ENCODE measurements around the gene MBNL3. TPM values are rescaled to one million over a fixed set of nuclear protein-coding genes. Genes with fewer than 3 reads are reported as not detected.
A peak's percentile ranks its signal among the peaks of the same experiment; 100 is the strongest.

Gene MBNL3, protein sequence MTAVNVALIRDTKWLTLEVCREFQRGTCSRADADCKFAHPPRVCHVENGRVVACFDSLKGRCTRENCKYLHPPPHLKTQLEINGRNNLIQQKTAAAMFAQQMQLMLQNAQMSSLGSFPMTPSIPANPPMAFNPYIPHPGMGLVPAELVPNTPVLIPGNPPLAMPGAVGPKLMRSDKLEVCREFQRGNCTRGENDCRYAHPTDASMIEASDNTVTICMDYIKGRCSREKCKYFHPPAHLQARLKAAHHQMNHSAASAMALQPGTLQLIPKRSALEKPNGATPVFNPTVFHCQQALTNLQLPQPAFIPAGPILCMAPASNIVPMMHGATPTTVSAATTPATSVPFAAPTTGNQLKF
- 10 to 100 TPM; 14.5 to 18.6 (median 17.0) TPM for total RNA-seq

DNA sequence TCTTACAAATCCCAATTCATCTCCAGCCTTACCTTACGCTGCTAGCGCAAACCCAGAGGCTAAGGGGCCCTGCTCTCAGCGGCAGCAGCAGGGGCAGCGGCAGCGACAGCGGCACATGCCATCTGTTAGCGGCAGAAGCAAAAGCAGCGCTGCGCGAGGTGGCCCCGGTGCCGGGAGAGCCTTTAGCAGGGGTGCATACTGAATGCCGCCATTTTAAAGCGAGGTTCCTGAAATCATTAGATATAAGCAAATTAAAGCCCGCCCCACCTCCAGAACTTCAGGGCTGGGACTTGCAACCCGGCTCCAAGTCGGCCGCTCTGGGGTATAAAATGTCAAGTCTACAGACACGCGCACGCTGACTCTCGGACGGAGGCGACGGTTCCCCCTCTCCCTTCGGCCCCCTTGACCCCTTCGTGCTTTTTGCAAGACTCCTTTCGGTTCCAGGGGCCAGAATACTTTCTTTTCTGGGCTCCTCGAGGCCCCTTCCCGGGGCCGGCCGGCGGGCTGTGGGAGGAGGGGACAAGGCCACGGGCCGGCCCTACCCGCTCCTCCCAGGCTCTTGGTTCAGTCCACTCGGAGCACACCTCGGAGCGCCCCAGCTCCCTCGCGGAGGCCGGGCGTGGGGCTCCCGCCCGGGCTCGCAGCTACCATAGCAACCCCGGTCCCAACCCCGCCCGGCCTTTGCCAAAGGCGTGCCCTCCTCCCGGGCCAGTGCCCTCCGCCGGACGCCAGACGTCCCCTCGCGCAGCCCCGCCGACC lies at the start of gene MBNL3:
Gene MBNL3 (minus strand): TSS at position 220 of the 759 bp plus-strand sequence. CDS start 49,427 bp downstream, outside the sequence.
- Mint-ChIP-seq H3K27me3 (ENCODE audit: low read depth) (no peaks in the 10 kb centered on the region), H3K4me3 (peak within 1 kb of the TSS; percentile 95), H3K9me3 (no peaks in the 10 kb centered on the region), H3K36me3 (ENCODE audit: insufficient read depth) (no peaks in the 10 kb centered on the region), H3K4me1 (ENCODE audit: low read depth) (peaks cover 51% of the 10 kb centered on the region)
- DNase-seq (peak; percentile 56), ATAC-seq (peak; percentile 65 to 73)

DNA sequence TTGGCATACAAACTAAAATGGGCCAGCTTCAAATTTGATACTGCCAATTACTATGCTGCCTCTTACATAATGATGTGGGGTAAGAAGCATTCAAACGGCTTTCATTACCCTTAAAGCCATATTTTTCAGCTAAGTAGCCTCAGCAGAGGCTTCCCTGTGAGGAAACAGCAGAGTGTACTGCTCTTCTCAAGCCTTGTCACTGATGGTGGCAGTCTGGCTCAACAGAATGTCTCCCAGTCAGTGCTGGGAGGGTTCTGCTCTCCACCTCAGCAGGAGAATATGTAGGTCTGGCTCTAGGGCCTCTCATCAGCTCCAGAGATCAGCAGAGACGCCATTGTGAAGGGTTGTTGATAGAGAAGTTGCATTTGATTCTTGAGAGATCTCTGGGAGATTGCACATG lies 44.6 kb upstream of the MBNL3 start:
- ATAC-seq (no peak), DNase-seq (no peak)
- Mint-ChIP-seq H3K9me3 (no peaks in the 10 kb centered on the region), H3K36me3 (ENCODE audit: insufficient read depth) (no peaks in the 10 kb centered on the region), H3K4me3 (no peak overlapping the region), H3K27me3 (ENCODE audit: low read depth) (no peaks in the 10 kb centered on the region), H3K4me1 (ENCODE audit: low read depth) (no peaks in the 10 kb centered on the region)

DNA sequence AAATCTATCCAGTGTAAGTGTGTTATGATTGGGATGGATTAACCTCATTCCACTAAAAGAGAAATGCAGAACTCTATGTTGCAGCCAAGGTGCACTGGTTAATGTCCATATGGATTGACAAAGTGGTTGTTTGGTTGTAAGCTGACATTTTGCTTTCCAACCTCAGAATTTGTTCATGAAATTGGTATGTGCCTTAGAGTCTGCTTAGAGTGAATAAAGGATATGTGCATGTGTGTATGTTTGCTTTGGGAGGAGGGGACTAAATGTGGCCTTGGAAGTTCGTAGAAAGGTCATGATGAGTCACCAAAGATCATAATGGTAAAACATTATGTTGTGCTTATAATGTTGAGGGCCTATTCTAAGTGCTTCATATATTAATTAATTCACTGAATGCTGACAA lies 44.1 kb upstream of the MBNL3 start:
- Mint-ChIP-seq H3K4me3 (no peak overlapping the region), H3K9me3 (no peaks in the 10 kb centered on the region), H3K27me3 (ENCODE audit: low read depth) (no peaks in the 10 kb centered on the region), H3K4me1 (ENCODE audit: low read depth) (no peaks in the 10 kb centered on the region), H3K36me3 (ENCODE audit: insufficient read depth) (no peaks in the 10 kb centered on the region)
- ATAC-seq: no peak
- DNase-seq: no peak

DNA sequence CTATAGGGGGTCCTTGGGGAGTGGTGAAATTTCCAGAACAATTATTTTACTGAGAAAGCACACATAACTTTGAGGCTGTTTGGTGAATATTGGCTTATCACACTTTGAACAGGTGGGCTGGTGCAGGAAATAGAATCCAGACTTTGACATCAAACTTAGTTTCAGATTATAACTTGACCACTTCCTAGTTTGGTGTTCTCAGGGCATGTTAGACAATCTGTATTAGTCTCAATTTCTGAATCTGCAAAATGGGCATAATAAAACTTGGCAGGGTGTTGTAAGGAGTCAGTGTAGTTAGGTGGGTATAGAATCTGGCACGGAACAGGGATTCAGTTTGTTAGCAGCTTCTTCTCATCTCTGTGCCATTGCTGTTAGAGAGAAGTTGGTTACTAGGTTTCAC lies 43.3 kb upstream of the MBNL3 start:
- DNase-seq (no peak), ATAC-seq (no peak)
- Mint-ChIP-seq H3K4me1 (ENCODE audit: low read depth) (no peaks in the 10 kb centered on the region), H3K36me3 (ENCODE audit: insufficient read depth) (no peaks in the 10 kb centered on the region), H3K9me3 (no peaks in the 10 kb centered on the region), H3K27me3 (ENCODE audit: low read depth) (no peaks in the 10 kb centered on the region), H3K4me3 (no peak overlapping the region)

DNA sequence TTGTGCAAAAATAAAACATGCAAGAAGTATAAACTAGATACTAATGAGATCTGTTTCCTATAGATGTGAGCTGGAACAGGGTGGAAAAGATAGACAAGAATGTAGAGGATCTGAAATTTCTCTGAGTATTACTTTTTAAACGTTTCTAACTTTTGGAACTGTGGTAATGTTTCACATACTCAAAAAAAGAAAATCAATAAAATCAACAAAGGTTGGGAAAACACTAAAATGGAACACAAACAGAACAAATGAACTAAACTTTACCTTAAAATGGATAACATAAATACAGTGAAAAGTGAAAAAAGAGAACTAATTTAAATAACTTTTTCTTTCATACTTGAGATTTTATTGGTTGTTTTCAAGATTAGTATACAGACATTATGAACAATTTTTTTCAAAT lies 32.0 kb upstream of the MBNL3 start:
- no peaks in the 10 kb centered on the region for H3K27me3 Mint-ChIP-seq (ENCODE audit: low read depth)
- no peak for DNase-seq
- H3K4me3 Mint-ChIP-seq: no peak overlapping the region
- no peaks in the 10 kb centered on the region for H3K4me1 Mint-ChIP-seq (ENCODE audit: low read depth)
- no peak for ATAC-seq
- no peaks in the 10 kb centered on the region for H3K9me3 Mint-ChIP-seq
- no peaks in the 10 kb centered on the region for H3K36me3 Mint-ChIP-seq (ENCODE audit: insufficient read depth)

DNA sequence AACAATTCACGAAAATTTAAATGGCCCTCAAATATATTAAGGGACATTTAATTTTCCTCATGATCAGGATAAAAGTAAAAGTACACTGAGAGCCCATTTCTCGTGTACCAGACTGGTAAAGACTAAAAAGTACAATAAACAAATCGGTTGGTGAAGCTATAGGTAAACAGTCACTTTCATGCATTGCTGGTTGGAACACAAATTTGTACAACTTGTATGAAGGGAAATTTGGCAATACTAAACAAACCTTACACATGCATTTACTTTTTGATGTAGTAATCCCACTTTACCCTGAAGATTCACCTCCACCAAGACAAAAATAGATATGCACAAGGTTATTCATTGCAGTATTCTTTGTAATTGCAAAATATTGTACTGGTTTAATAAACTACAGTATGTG lies 31.4 kb upstream of the MBNL3 start:
- no peak for ATAC-seq
- no peak for DNase-seq
- no peak overlapping the region for H3K4me3 Mint-ChIP-seq
- no peaks in the 10 kb centered on the region for H3K36me3 Mint-ChIP-seq (ENCODE audit: insufficient read depth)
- H3K9me3 Mint-ChIP-seq: no peaks in the 10 kb centered on the region
- no peaks in the 10 kb centered on the region for H3K27me3 Mint-ChIP-seq (ENCODE audit: low read depth)
- H3K4me1 Mint-ChIP-seq (ENCODE audit: low read depth): no peaks in the 10 kb centered on the region

DNA sequence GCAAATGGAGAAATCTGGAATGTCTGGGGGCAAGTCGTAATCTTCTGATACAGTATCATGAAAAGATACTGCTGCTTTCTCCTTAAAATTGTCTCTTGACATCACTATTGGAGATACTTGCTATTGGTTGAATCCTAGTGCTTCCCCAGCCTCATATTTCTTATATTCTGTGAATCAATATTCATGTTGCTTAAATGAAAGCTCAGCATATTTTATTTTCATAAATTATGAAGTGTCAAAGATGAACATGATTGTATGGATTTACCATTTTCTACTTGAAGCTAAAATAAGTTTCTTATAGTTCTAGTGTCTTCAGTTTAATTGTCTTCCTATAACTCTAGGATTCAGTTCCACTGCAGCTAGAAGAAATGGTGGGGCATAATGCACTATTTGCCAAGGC lies 29.6 kb upstream of the MBNL3 start:
- no peak for DNase-seq

DNA sequence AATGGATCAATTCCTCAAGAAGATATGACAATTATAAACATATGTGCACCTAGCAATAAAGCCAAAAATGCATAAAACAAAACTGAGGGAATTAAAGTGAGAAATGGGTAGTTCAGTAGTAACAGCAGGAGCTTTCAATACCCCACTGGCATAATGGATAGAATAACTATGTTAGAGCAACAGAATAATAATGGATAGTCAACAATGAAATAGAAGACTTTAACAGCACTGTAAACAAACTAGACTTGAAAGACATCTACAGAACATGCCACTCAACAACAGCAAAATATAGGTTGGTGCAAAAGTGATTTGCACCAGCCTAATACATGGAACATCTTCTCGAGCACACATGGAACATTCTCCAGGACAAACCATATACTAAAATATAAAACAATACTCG lies 20.0 kb upstream of the MBNL3 start:
- ATAC-seq (no peak), DNase-seq (no peak)
- Mint-ChIP-seq H3K36me3 (ENCODE audit: insufficient read depth) (no peaks in the 10 kb centered on the region), H3K27me3 (ENCODE audit: low read depth) (no peaks in the 10 kb centered on the region), H3K4me3 (no peak overlapping the region), H3K9me3 (no peaks in the 10 kb centered on the region), H3K4me1 (ENCODE audit: low read depth) (no peaks in the 10 kb centered on the region)

More for the DNA sequence above, 29.6 kb upstream of the MBNL3 start:
- no peak for ATAC-seq
- no peaks in the 10 kb centered on the region for H3K4me1 Mint-ChIP-seq (ENCODE audit: low read depth)
- no peaks in the 10 kb centered on the region for H3K36me3 Mint-ChIP-seq (ENCODE audit: insufficient read depth)
- no peaks in the 10 kb centered on the region for H3K27me3 Mint-ChIP-seq (ENCODE audit: low read depth)
- no peaks in the 10 kb centered on the region for H3K9me3 Mint-ChIP-seq
- no peak overlapping the region for H3K4me3 Mint-ChIP-seq

DNA sequence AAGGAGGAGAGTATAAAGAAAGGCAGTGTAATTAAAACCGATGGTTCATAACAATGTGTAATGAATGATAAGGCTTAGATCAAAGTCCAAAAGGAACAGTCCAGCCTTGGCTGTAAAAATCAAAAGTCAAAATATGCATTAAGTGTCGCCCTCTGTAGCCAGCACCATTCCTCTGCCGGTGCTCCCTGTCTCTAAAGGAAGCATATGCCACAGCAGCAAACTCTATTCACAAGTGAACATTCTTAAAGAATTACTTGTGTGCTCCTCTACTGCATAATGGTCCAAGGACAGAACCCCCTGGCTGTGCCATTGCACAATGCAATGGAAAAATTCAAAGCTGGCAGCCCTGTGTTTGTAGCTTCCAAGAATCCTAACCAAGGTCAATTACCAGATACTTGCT lies 16.3 kb upstream of the MBNL3 start:
- no peak for DNase-seq
- Mint-ChIP-seq H3K9me3 (no peaks in the 10 kb centered on the region), H3K4me1 (ENCODE audit: low read depth) (no peaks in the 10 kb centered on the region), H3K27me3 (ENCODE audit: low read depth) (no peaks in the 10 kb centered on the region), H3K4me3 (no peak overlapping the region), H3K36me3 (ENCODE audit: insufficient read depth) (no peaks in the 10 kb centered on the region)
- ATAC-seq: no peak

DNA sequence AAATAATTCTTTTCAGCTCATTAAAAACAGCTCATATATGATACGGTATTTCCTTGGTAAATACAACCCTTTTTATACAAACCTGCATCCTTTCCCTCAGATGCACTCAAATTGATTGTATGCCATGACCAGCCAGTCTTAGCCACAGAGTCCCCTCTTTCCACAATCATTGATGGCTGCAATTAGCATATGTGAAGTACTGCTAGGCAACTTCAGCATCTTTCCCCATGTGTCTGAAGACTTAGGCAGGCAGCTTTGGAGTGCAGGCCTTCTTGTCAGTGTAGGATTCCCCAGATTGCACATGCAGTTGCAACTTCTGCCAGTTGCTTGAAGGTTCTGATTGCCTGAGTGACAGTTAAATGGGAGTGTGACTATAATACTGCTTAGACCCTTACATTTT lies 15.6 kb upstream of the MBNL3 start:
- H3K9me3 Mint-ChIP-seq: no peaks in the 10 kb centered on the region
- H3K4me1 Mint-ChIP-seq (ENCODE audit: low read depth): no peaks in the 10 kb centered on the region
- no peak overlapping the region for H3K4me3 Mint-ChIP-seq
- no peaks in the 10 kb centered on the region for H3K27me3 Mint-ChIP-seq (ENCODE audit: low read depth)
- ATAC-seq (no peak), DNase-seq (no peak)
- no peaks in the 10 kb centered on the region for H3K36me3 Mint-ChIP-seq (ENCODE audit: insufficient read depth)

DNA sequence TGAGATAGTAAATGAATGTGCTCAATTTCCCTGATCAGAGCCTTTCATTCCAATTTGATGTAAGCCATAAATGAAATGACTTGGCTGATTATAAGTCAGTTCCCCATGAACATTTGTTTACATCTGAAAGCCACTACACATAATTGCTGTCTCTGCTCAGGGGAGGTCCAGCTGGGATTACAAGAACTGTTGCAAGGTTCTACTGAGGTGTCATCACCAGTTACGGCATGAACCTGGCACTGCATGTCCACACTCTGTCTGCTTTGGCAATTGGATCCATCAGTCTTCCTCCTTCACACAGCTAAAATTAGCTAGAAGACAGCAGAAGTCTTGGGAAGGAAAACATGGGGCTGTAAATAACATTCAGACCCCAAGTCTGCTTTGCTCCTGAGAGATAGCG lies 12.8 kb upstream of the MBNL3 start:
- no peaks in the 10 kb centered on the region for H3K4me1 Mint-ChIP-seq (ENCODE audit: low read depth)
- ATAC-seq (no peak), DNase-seq (no peak)
- H3K36me3 Mint-ChIP-seq (ENCODE audit: insufficient read depth): no peaks in the 10 kb centered on the region
- no peak overlapping the region for H3K4me3 Mint-ChIP-seq
- no peaks in the 10 kb centered on the region for H3K9me3 Mint-ChIP-seq
- H3K27me3 Mint-ChIP-seq (ENCODE audit: low read depth): peaks cover 4% of the 10 kb centered on the region

DNA sequence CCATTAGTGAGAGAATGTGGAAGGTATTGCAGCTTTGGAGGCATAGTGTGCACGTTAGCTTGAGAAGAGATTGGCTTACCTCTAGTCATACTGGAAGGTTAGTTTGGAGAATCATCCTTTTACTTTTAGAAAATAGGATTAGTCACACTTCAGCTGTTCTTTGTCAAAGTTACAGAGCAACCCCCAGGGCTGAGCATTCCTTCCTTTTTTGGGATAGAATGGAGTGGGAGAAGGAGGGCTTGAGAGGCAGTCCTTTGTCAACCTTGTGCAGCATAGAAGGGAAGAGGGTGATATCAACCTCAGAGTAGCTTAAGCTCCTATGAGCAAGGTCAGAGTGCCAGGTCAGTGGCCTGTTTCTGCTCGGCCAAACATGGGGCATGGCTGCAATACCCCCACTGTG lies 8.6 kb upstream of the MBNL3 start:
- no peak for ATAC-seq
- no peaks in the 10 kb centered on the region for H3K9me3 Mint-ChIP-seq
- DNase-seq: no peak
- no peaks in the 10 kb centered on the region for H3K4me1 Mint-ChIP-seq (ENCODE audit: low read depth)
- no peaks in the 10 kb centered on the region for H3K36me3 Mint-ChIP-seq (ENCODE audit: insufficient read depth)
- H3K4me3 Mint-ChIP-seq: no peak overlapping the region
- peaks cover 7% of the 10 kb centered on the region for H3K27me3 Mint-ChIP-seq (ENCODE audit: low read depth)

DNA sequence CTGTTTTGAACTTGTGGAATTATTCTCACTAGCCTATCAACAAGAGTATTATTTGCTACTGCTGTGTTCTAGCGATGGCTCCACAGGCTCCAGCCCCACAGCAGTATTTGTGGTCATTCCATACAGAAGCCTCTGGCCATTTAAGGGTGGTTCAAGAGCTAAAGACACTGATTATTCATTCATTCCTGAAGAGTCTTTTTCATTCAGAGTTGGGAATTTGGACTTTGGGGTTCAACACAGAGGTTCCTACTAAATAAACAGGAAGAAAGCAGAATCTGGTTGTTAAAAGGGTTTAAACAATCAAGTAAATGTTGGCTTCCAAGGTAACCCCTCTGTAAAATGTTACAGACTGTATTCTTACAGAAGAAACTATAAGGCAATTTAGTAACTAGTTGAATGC lies 4.3 kb upstream of the MBNL3 start:
- Mint-ChIP-seq H3K4me1 (ENCODE audit: low read depth) (peaks cover 15% of the 10 kb centered on the region), H3K27me3 (ENCODE audit: low read depth) (peaks cover 7% of the 10 kb centered on the region), H3K9me3 (no peaks in the 10 kb centered on the region), H3K4me3 (no peak overlapping the region), H3K36me3 (ENCODE audit: insufficient read depth) (no peaks in the 10 kb centered on the region)
- ATAC-seq (no peak), DNase-seq (no peak)

DNA sequence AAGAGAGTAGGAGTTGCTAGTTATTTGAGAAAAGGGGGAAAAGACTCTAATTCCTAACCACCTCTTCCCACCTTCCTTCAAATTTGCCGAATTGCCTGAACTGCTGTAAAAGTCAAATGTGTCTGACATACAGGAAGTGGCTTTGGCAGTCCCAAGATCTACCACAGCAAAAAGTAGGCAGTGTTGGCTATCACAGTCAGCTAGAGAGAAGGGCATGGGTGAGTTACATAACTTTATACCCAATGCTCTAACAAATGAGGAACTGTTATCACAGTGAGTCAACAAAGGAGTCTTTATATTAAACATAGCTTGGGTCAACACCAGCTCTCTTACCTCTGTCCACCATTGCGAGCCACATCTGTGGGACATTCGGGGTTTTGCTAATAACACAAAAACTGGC lies 2.4 kb upstream of the MBNL3 start:
- H3K4me1 Mint-ChIP-seq (ENCODE audit: low read depth): peaks cover 33% of the 10 kb centered on the region
- DNase-seq (no peak), ATAC-seq (no peak)
- peak overlapping the region; percentile 95 for H3K4me3 Mint-ChIP-seq
- H3K9me3 Mint-ChIP-seq: no peaks in the 10 kb centered on the region
- no peaks in the 10 kb centered on the region for H3K27me3 Mint-ChIP-seq (ENCODE audit: low read depth)
- no peaks in the 10 kb centered on the region for H3K36me3 Mint-ChIP-seq (ENCODE audit: insufficient read depth)
